ENCODE measurements around the gene GSS. TPM values are rescaled to one million over a fixed set of nuclear protein-coding genes. Genes with fewer than 3 reads are reported as not detected.

The GSS gene
- total and polyA plus RNA-seq, 2 of the 8 experiments (the other 6 are each of a cell fraction or from before 2014, with no cell fraction given): 34.6 to 43.2 TPM

GRCh38 chr20:34948030-34948429 lies 7.6 kb downstream of the GSS start:
- DNase-seq (ENCODE audit: low read depth in 1 of 2, low spot score in 2 of 2) (no peak), FAIRE-seq (no peak)
- Histone ChIP-seq H3K56ac (replicated peaks; ENCODE audit: insufficient read length, low read depth, low read length) (no peak overlapping the region), H3K4me1 (replicated peaks in 1 of 4; ENCODE audit: control insufficient read depth in 3 of 4, insufficient read depth in 4 of 4, low read length in 3 of 4) (0 out of 7 replicates have a peak, but pooled peaks cover 0 to under 1% (median 0%) of the 10 kb centered on the region in 4 experiments), H4K5ac (ENCODE audit: insufficient read length, low read depth, low read length) (no peak overlapping the region), H4K20me1 (replicated peaks in 1 of 2; ENCODE audit: control insufficient read depth in 1 of 2, insufficient read depth in 2 of 2, low read length in 2 of 2) (peaks cover 0 to 3% of the 10 kb centered on the region in 2 experiments), H2BK5ac (ENCODE audit: low read depth, low read length) (no peak overlapping the region), H3K14ac (ENCODE audit: insufficient read length) (no peak overlapping the region), H2BK15ac (ENCODE audit: low read length) (no peak overlapping the region), H3K79me2 (ENCODE audit: control insufficient read depth in 1 of 2, insufficient read depth in 2 of 2, low read length in 2 of 2) (no peaks in the 10 kb centered on the region), H3K27ac (ENCODE audit: low read depth, low read length) (no peak overlapping the region), H2AK5ac (ENCODE audit: low read depth, low read length) (no peak overlapping the region), H3K36me3 (ENCODE audit: control insufficient read depth in 2 of 4, insufficient read depth in 4 of 4, low read length in 3 of 4) (peaks cover 0 to 16% (median 5%) of the 10 kb centered on the region in 4 experiments; a peak in 3 of 8 replicates), H2AFZ (ENCODE audit: low read length) (no peak overlapping the region), H2BK20ac (ENCODE audit: low read length) (no peak overlapping the region), H3K4me3 (ENCODE audit: extremely low read depth in 1 of 4, insufficient read depth in 2 of 4, low read depth in 3 of 4, low read length in 4 of 4) (no peak overlapping the region), H3K9ac (replicated peaks in 1 of 4; ENCODE audit: extremely low read depth in 1 of 4, low read depth in 3 of 4, low read length in 3 of 4) (no peak overlapping the region), H2BK12ac (ENCODE audit: low read depth, low read length) (no peak overlapping the region), H4K8ac (ENCODE audit: extremely low read depth, insufficient read depth, low read length) (no peak overlapping the region), H3K27me3 (replicated peaks in 1 of 4; ENCODE audit: control insufficient read depth in 3 of 4, extremely low read depth in 1 of 4, insufficient read depth in 3 of 4, low read length in 3 of 4) (no peaks in the 10 kb centered on the region), H4K91ac (replicated peaks; ENCODE audit: insufficient read length, low read length) (no peak overlapping the region), H2BK120ac (replicated peaks; ENCODE audit: low read depth, low read length) (no peak overlapping the region), H3K4ac (replicated peaks; ENCODE audit: insufficient read length, low read depth, low read length) (no peak overlapping the region), H3K23ac (ENCODE audit: insufficient read length) (no peak overlapping the region), H3K18ac (ENCODE audit: extremely low read depth, low read length) (no peak overlapping the region), H3K4me2 (ENCODE audit: insufficient read depth in 1 of 2, low read depth in 2 of 2, low read length in 2 of 2) (no peak overlapping the region), H3K9me3 (ENCODE audit: insufficient read depth in 2 of 2, low read depth in 1 of 2, low read length in 1 of 2) (no peaks in the 10 kb centered on the region), H3K23me2 (ENCODE audit: low read depth, low read length) (no peaks in the 10 kb centered on the region), H3K79me1 (ENCODE audit: low read depth, low read length) (no peaks in the 10 kb centered on the region)
- ChIA-PET POLR2A (ENCODE audit: partially characterized antibody) (no interaction called here), CTCF (ENCODE audit: partially characterized antibody) (interaction anchor here (0.8 to 1.2 kb wide), 2 partner anchors 30 to 36 kb away, joined by 3 to 4 read pairs; no protein-coding TSS in a partner anchor)
- TF ChIP-seq SRF (IDR thresholded peaks at IDR 0.05; ENCODE audit: low read depth, low read length) (no peak), BACH1 (IDR thresholded peaks at IDR 0.05; ENCODE audit: low read length) (no peak), EGR1 (IDR thresholded peaks at IDR 0.05; ENCODE audit: borderline replicate concordance, low read depth, low read length) (no peak), SUZ12 (IDR thresholded peaks at IDR 0.05; ENCODE audit: low read length) (no peak)

Measured in H1 (cell line).